ENCODE measurements around the gene PPP2R1A.
A peak's percentile ranks its signal among the peaks of the same experiment; 100 is the strongest.
"Not testable (repeated sequence)": the region's sequence is repeated elsewhere in the genome, so short reads cannot be mapped to it uniquely, and the experiment has no call there.

The PPP2R1A gene

DNA sequence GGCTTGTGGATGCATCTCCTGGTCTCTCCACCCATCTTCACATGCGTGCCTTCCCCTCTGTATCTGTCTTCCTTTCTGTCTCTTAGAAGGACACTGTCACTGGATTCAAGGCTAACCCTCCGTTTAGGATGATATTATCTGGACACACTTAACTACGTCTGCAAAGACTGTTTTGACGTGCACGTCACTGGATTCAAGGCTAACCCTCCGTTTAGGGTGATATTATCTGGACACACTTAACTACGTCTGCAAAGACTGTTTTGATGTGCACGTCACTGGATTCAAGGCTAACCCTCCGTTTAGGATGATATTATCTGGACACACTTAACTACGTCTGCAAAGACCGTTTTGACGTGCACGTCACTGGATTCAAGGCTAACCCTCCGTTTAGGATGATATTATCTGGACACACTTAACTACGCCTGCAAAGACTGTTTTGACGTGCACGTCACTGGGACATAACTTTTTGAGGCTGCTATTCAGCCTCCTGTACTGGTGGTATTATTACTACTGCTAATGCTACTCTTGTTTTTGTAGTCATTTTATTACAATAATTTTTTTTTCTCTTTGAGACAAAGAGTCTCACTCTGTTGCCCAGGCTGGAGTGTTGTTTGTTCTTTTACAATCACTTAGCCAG, 11.0 kb downstream of the PPP2R1A start:
- DNase-seq = not testable (repeated sequence)

DNA sequence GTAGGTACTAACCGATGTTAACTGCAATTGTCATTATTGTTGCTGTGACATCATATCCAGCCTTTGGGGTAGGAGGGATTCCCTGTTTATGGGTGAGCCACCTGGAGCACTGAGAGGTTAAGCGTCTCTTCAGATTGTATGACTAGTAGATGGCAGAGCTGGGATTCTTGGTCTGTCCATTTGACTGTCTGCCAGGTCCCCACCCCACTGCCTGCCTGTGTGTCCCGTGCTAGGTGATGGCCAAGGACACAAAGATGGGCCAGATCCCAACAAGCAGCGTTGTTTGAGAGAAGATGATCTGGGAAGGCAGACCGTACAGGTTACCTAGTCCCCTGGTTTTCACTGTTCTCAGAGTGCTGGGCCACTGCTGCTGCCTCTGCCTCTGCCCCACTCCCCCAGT, 16.6 kb downstream of the PPP2R1A start:
- no peak for DNase-seq

DNA sequence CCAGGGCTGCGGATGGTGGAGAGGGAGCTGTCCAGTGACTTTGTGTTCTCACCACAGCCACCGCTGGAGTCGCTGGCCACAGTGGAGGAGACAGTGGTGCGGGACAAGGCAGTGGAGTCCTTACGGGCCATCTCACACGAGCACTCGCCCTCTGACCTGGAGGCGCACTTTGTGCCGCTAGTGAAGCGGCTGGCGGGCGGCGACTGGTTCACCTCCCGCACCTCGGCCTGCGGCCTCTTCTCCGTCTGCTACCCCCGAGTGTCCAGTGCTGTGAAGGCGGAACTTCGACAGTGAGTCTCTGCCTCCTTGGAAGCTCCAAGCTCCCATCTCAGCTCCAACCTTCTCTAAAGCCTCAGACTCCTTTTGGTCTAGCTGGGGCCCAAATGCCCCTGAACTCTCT, 21.4 kb downstream of the PPP2R1A start:
- no peak for DNase-seq

DNA sequence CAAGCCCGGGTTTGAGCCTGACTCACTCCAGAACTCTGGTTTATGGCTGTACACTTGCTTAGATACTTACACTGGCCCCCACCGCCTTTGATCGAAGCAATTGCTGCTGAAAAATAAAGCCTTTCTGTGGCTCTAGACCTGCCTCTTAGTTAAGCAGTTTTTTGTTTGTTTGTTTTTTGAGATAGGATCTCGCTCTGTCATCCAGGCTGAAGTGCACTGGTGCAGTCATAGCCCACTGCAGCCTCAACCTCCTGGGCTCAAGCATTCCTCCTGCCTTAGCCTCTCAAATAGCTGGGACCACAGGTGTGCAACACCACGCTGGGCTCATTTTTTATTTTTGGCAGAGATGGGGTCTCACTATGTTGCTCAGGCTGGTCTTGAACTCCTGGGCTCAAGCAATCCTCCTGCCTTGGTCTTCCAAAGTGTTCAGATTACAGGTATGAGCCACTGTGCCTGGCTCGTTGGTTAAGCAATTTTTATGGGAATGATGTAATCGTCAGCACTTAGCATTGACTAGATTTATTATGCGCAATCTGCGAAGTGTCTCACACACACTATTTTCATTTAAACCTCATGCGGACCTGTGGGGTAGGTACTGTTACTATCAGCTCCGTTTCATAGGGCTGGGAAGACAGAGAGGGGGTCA, 22.2 kb downstream of the PPP2R1A start:
- DNase-seq = no peak

DNA sequence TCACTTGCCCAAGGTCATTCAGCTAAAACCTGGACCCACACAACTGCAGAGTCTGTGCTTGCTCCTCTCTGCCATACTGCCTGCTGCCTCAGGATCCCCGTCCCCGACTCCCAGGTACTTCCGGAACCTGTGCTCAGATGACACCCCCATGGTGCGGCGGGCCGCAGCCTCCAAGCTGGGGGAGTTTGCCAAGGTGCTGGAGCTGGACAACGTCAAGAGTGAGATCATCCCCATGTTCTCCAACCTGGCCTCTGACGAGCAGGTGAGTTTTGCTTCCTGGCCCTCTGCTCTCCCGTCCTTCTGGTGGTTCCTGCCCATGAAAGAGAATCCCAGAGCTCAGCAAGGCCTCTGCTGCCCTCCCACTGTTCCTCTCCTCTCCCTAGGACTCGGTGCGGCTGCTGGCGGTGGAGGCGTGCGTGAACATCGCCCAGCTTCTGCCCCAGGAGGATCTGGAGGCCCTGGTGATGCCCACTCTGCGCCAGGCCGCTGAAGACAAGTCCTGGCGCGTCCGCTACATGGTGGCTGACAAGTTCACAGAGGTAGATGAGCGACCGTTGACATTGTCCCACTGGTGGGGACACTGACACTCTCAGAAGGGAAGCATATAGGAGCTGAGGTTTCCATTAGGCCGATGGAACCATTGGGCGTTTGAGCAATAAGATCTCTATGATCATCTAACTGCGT, 22.9 kb downstream of the PPP2R1A start:
- no peak for DNase-seq

DNA sequence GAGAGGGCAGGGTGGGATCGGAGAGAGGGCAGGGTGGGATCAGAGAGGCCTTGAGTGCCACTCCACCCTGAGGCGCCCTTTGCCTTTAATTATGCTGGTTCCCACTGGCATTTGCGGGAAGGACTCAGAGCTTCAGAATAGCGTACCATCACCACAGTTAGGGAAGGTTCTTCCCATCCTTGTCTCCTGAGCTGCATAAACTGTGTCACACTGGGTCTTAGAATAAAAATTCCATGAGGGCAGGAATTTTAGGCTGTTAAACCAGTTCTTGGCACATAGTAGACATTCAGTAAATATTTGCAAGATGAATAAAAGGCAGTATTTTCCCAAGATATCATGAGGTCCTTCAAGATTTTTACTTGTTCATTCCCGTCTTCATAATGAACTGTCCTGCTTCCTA, 24.4 kb downstream of the PPP2R1A start:
- no peak for DNase-seq

DNA sequence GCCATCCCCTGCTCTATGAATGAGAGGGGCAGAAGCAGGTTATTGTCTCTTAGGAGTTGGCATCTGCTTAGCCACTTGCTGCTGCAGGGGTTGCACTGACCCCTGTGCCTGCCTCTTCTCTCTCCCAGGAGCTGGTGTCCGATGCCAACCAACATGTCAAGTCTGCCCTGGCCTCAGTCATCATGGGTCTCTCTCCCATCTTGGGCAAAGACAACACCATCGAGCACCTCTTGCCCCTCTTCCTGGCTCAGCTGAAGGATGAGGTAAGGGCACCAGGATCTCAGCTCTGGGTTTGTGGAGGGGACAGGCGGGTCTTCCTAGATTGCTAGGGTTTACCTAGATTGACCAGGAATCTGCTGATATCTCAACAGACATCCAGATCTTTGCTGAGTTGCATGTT, 26.5 kb downstream of the PPP2R1A start:
- no peak for DNase-seq

DNA sequence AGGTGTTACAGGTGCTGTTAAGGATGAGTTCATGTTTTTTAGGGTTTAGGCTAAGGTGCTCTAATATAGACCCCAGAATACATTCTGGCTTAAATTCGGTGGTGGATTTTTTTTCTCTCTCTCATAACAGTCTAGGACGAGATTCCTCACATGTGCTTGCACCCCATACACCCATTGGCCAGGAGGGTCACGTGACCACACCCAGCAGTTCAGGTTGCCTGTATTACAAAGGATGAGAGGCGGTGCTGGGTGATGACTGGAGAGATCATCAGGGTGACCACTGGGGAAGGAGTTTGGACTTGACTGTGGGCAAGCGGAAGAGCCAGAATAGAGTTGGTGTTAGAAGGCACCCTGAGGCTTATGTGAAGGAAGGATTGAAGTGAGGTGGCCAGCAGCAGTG, 27.7 kb downstream of the PPP2R1A start:
- DNase-seq = no peak

DNA sequence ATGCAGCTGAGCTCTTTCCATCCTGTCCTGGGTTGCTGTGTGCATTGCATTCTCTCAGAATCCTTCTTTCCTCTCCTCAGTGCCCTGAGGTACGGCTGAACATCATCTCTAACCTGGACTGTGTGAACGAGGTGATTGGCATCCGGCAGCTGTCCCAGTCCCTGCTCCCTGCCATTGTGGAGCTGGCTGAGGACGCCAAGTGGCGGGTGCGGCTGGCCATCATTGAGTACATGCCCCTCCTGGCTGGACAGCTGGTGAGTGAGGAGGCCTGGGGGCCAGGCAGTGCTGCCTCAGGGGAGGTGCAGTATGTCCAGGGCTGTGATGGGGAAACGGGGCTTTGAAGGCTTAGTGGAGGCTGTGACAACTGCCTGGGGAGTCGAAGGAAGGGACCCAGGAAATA, 29.8 kb downstream of the PPP2R1A start:
- DNase-seq = no peak

DNA sequence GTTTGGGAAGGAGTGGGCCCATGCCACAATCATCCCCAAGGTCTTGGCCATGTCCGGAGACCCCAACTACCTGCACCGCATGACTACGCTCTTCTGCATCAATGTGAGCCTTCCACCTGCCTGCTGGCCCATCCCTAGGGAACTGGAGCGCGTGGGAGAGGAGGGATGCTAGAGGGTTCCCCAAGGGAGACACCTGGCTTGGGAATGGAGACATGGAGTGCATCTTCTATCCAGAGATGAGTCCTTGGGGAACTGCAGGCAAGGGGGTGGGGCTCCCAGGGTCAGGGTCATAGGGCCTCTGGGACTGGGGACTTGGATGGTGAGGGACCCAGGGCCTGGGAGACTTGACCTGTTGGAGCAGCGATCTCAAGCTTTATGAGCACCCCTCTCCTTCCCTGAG, 31.2 kb downstream of the PPP2R1A start:
- no peak for DNase-seq

DNA sequence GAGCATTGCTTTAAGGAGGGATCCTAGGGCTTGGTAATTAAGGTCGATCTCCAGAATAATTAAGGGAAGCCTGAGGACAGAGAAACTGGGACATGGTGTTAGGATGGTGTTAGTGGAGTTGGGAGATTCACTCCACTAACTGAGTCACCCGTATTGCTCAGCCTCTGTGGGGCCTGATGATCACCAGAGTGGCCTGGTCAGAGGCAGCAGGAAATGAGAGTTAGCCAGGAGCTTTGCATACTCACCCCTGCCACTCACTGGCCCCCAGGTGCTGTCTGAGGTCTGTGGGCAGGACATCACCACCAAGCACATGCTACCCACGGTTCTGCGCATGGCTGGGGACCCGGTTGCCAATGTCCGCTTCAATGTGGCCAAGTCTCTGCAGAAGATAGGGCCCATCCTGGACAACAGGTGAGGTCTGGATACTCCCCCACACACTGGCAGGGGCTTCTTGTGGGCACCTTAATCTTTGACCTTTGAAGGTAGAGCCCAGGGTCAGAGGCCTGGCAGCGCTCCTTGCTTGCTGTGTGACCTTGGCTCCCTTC, 32.1 kb downstream of the PPP2R1A start:
- no peak for DNase-seq

DNA sequence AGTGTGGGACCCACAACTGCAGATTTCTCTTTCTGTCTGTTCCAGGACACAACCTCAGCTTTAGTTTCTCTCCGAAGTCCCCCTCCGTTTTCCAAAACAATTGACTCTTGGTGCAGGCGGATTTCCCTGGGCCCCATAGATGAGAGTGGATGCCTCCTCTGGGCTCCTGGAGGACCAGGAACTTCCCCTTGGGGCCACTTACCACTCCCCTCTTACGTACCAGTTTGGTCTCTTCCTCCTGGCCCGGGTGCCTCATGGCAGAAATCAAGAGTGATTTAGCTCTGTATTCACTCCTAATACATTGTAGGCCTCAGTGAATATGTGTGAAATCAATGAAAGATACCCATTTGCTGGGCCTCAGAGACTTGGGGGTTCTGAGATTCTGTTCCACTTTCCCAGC, 34.4 kb downstream of the PPP2R1A start:
- no peak for DNase-seq

DNA sequence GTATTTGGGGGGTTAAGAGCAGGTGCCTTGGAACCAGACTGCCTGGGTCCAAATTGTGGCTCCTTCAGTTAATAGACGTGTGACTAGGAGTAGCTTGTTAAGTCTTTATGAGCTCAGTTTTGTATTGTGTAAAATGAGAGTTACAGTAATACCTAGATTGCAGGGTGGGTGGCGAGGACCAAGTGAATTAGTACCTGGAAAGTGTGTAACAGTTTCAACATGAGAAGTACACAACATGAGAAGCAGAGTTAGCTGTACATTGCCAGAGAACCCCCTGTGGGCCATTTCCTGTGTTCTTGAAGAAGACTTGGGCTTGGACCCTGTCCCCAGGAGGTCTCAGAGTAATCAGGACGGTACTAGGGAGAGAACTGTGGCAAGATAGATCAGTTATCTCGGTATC, 36.8 kb downstream of the PPP2R1A start:
- no peak for DNase-seq

DNA sequence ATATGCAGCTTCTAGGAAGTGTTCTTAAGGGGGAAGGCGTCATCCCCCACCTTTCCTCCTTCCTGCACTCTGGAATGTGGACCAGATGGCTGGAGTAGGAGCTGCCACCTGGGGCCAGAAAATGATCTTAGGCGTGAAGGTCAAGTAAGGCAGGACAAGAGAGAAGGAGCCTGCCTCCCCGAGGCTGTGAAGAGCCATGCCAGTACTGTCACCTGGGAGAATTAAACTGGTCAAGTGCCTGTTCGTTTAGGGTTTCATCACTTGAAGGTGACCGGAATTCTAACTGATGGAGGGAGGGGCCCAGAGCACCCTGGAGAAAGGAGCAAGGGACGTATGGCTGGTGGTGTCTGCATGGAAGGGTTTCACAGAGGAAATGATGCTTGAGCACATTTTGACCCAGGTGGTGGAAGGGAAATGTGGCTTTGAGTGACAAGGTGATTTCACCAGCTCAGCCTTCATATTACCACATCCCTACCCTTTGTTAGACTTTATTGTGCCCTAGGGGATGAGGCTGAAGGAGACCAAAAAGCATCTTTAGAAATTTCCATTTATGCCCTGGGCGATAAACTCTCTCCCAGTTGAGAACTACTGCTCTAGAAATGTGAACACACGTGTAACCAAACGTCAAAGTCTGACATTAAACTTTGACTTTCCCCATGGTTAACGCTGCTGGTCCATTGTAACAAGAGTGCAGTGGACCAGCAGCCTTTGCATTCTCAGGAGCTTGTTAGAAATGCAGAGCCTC, 37.5 kb downstream of the PPP2R1A start:
- no peak for DNase-seq

DNA sequence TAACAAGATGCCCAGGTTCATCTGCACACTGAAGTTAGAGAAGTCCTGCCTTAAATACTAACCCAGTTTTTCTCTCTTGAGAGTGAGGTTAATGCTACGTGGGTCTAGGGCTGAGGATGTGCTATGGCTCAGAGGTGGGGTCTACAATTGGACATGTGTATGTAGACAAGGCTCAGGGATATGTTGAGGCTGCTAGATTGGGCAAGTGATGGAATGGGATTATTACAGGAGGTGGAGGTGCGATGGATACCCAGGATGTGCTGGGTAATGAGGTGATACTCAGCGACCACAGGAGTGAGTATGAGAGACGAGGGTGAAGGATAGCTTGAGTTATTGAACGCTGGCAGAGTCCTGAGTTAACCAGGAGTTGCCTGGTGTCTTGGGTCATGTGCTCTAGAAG, 38.1 kb downstream of the PPP2R1A start:
- no peak for DNase-seq

DNA sequence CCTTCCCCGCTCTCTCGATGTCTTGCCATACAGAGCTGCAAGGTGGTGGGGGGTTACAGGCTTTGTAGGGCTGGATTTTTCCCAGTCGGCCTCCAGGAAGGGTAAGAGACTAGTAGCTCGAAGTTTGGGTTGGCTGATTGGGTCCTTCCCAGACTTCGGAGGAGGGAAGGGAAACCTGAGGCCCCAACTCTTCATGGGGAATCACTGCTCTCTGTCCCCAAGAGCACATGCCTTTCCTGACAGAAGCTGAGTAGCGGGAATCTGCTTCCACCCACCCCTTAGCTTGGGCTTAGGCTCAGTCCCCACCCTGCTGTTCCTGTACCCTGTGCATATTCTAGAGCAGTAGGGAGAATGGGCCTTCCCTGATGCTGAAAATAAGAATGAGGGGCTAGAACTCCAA, 39.7 kb downstream of the PPP2R1A start:
- DNase-seq = no peak

DNA sequence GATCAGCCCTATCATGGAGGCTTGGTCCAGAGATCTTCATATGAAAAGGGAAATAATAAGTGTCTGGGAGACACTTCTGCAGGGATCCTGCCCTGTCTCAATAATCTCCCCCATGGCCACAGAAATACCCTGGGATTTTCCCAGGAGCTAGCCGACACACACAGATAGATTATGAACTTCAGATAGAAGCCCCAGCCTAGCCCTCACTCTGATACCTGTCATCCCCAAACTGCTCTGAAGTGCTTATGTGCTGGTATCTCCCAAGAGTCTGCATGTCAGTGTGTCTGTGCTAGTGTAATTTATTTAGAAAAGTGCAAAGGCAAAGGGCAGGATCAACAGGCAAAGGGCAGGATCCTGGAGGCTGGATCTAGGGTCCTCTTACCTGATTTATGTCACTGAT, 40.8 kb downstream of the PPP2R1A start:
- DNase-seq = no peak

DNA sequence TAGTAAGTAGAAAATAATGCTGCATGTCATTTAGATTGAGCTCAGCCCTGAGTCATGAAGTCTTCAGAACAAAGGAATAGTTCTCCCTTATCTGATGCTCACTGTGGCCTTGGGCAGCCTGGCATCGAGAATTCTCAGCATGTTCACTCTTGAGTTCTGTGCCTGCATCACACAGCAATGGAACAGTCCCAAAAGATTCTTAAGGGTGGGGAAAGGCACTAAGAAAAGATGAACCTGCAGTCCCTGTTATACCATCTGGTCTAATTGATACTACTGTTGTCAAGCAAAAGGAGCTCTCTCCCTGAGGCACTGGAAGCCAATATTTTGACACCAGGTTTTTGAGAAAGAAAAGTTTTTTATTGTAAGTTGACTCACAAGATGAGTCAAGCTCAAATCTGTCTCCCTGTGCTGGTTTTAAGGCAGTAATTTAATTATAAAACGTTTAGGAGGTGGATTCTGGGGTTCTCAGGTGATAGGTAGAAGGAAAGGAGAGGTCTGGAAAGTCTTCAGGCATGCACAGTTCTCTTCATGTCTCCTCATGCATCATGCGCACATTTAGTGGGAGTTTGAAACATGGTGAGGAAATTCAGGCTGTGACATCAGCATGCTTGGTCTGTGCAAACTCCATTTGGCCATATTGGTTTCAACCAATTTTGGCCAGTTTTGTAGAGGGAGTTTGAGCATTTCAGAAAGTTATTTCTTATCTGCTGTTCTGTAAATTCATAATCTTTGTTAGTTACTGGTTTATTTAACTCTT, 41.5 kb downstream of the PPP2R1A start:
- no peak for DNase-seq

DNA sequence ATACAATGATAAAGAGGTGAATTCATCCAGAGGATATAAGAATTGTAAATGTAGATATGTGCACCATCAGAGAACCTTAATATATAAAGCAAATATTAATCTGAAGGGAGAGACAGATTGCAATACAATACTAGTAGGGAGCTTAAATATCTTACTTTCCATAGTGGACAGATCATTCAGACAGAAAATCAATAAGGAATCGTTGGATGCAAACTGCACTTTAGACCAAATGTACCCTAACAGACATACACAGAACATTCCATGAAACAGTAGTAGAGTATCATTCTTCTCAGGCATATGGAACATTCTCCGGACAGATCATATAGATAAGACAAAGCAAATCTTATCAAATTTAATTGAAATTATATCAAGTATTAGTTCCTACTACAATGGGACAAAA, 44.6 kb downstream of the PPP2R1A start:
- DNase-seq = no peak

DNA sequence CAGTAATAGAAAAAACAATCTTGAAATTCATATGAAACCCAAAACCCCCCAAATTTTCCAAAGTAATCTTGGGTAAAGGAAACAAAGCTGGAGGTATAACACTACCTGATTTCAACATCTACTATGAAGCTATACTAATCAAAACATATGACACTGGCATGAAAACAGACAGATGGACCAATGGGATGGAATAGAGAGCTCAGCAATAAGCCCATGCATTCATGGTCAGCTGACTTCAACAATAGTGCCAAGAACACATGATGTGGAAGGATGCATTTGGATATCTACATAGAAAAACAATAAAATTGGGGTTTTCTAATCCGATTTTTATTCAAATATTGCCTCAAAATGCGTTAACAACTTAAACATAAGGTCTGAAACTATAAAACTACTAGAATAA, 47.3 kb downstream of the PPP2R1A start:
- no peak for DNase-seq

DNA sequence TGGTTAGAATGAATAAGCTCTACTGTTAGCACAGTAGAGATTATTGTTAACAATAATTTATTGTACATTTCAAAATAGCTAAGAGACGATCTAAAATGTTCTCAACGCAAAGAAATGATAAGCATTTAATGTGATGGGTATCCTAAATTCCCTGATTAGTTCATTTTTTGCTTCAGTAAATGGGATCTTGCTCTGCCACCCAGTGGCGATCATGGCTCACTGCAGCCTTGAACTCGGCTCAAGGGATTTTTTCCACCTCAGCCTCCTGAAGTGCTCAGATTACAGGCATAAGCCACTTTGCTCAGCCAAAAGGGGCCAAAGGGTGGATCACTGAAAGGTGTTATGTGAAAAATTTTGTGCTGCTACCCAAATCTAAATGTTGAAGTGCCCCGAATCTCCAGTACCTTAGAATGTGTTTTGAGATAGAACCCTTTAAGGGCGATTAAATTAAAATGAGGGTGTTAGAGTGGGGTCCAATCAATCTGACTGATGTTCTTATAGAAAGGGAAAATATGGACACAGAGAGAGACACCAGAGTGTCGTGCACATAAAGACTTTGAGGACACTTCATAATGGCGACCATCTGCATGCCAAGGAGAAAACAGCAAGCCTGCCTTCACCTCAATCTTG, 48.0 kb downstream of the PPP2R1A start:
- DNase-seq = peak in 3 of 4 experiments; percentile 4 to 28 (median 27)

DNA sequence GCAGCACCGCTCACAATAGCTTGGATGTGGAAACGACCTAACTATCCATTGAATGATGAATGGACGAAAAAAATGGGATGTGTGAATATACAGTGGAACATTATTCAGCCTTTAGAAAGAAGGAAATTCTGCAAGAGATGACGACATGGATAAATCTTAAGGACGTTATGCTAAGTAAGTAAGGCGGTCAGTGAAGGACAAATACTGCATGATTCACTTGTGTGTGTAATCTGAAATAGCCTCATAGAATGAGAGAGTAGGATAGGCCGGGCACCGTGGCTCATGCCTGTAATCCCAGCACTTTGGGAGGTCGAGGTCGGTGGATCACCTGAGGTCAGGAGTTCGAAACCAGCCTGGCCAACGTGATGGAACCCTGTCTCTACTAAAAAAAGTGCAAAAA, 54.2 kb downstream of the PPP2R1A start:
- no peak for DNase-seq

Measured in activated naive CD4-positive, alpha-beta T cell (primary cell).